Kidney (tissue), 14 donors: ENCODE results near the gene PRSS1. TPM values are rescaled to one million over a fixed set of nuclear protein-coding genes. Genes with fewer than 3 reads are reported as not detected.

Source experiments
- DNase-seq, 5 donors: peaks; one replicate each; pipeline ENCODE4 v3.0.0-alpha.2; 2013 to 2020
- FAIRE-seq: peaks from 2 replicates; lab custom pipeline; 2012; peaks lifted over from hg19 to GRCh38; lab: Jason Lieb, UNC
- H3K27ac ChIP-seq, 2 donors: one replicate each; pipeline ENCODE4 v1.7.0; 2013; ENCODE audit warnings: low read depth in 2 of 2, low read length in 2 of 2, inconsistent platforms in 1 of 2
- H3K27me3 ChIP-seq: one replicate; pipeline ENCODE4 v1.7.1; 2013; ENCODE audit warnings: low read length, inconsistent platforms; ENCODE audit not compliant: control insufficient read depth, insufficient read depth
- H3K36me3 ChIP-seq, 3 donors: one replicate each; pipeline versions ENCODE4 v1.7.0 to v1.7.1; 2013; ENCODE audit warnings: low read length in 3 of 3, control low read depth in 1 of 3, inconsistent platforms in 1 of 3; ENCODE audit not compliant: insufficient read depth in 3 of 3, control insufficient read depth in 2 of 3
- H3K4me1 ChIP-seq, 3 donors: one replicate each; pipeline versions ENCODE4 v1.7.0 to v1.7.1; 2013; ENCODE audit warnings: low read length in 3 of 3, inconsistent platforms in 1 of 3, low read depth in 1 of 3; ENCODE audit not compliant: control insufficient read depth in 2 of 3, insufficient read depth in 2 of 3
- H3K4me3 ChIP-seq, 3 donors: one replicate each; pipeline versions ENCODE4 v1.7.0 to v1.8.1; 2013; ENCODE audit warnings: low read length in 3 of 3, control low read depth in 1 of 3, inconsistent platforms in 1 of 3
- H3K9ac ChIP-seq, 3 donors: one replicate each; pipeline versions ENCODE4 v1.7.0 to v1.7.1; 2013; ENCODE audit warnings: low read length in 3 of 3, control low read depth in 1 of 3, inconsistent platforms in 1 of 3
- H3K9me3 ChIP-seq, 3 donors: one replicate each; pipeline versions ENCODE4 v1.7.0 to v1.7.1; 2013; ENCODE audit warnings: low read length in 3 of 3, control low read depth in 1 of 3, inconsistent platforms in 1 of 3; ENCODE audit not compliant: control insufficient read depth in 2 of 3, insufficient read depth in 1 of 3
- intact Hi-C: fragments of 100-400 bp; cut with DNase I; formaldehyde crosslinking; loops from one replicate; pipeline ENCODE4 v1.11.1; 2022
- polyA plus RNA-seq: library from polyadenylated mRNA; stranded (reverse); fragments of 350-450 nt; fragmentation: Illumina TruSeq; extraction: RNeasy Lipid Tissue Mini Kit (QIAGEN cat#74804); gene quantifications from one replicate; pipeline ENCODE4 v1.2.3, GENCODE V29; 2014; ENCODE audit warnings: low read depth, low replicate concordance; ENCODE audit not compliant: insufficient read depth
- total RNA-seq: library from RNA; stranded (reverse); fragmentation: NEBNext Ultra II Directional; extraction: Animal tissue kit (Norgen Biotek cat#: 25700); gene quantifications from one replicate; pipeline ENCODE4 v1.2.1, GENCODE V29; 2021
- TF ChIP-seq, protein P1 (sequence below): IDR thresholded peaks from 3 replicates; pipeline ENCODE4 v1.5.1; 2012; ENCODE audit warnings: mild to moderate bottlenecking, moderate library complexity, borderline replicate concordance; ENCODE audit not compliant: insufficient read depth; ENCODE audit errors: extremely low read depth
- donor health status: control.
- donor health status: control.
- donor health status: control.
- donor health status: control.
- donor health status: control.
- donor health status: DM: yes; HTN: yes; CAD: no.
- donor health status: Normal renal cell carcinoma (clear cell type).

PRSS1 gene
- total and polyA plus RNA-seq, 2 donors from 2014 or later, result not detected

DNA sequence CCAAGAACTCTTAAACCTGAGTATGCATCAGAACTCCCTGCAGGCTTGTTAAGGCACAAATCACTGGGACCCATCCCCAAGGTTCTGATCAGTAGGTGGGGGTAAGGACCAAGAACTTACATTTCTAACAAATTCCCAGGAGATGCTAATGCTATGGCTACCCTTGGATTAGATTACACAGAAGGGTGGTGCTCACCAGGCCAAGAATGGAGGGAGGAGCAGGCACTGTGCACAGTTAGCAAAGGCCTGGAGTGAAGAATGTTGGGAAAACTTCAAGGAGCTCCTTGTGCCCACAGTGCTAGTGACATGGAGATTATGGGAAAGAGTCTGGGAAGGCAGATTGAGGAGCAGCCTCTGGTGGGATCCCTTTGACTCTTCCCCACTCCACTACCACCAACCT lies 23.4 kb downstream of the PRSS1 start:
- Histone ChIP-seq H3K36me3 (no peaks in the 10 kb centered on the region), H3K27me3 (no peaks in the 10 kb centered on the region), H3K9ac (no peak overlapping the region), H3K4me3 (no peak overlapping the region), H3K9me3 (no peaks in the 10 kb centered on the region), H3K4me1 (peaks cover 0 to 5% (median 0%) of the 10 kb centered on the region in 3 donors), H3K27ac (no peak overlapping the region)
- DNase-seq (no peak), FAIRE-seq (no peak)
- TF ChIP-seq, protein P1, sequence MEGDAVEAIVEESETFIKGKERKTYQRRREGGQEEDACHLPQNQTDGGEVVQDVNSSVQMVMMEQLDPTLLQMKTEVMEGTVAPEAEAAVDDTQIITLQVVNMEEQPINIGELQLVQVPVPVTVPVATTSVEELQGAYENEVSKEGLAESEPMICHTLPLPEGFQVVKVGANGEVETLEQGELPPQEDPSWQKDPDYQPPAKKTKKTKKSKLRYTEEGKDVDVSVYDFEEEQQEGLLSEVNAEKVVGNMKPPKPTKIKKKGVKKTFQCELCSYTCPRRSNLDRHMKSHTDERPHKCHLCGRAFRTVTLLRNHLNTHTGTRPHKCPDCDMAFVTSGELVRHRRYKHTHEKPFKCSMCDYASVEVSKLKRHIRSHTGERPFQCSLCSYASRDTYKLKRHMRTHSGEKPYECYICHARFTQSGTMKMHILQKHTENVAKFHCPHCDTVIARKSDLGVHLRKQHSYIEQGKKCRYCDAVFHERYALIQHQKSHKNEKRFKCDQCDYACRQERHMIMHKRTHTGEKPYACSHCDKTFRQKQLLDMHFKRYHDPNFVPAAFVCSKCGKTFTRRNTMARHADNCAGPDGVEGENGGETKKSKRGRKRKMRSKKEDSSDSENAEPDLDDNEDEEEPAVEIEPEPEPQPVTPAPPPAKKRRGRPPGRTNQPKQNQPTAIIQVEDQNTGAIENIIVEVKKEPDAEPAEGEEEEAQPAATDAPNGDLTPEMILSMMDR, result no peak
- intact Hi-C loops, result loop anchor here (10.0 kb wide), 1 partner anchor 68 kb away; no protein-coding TSS in a partner anchor

DNA sequence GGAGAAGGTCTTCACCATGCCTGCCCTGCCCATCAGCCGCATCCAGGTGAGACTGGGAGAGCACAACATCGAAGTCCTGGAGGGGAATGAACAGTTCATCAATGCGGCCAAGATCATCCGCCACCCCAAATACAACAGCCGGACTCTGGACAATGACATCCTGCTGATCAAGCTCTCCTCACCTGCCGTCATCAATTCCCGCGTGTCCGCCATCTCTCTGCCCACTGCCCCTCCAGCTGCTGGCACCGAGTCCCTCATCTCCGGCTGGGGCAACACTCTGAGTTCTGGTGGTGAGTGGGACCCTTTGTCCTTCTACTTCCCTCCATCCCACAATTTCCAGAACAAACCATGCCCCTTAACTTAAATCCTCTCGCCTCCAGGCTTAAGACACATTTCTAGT lies 24.0 kb downstream of the PRSS1 start:
- intact Hi-C loops, result loop anchor here (10.0 kb wide), 1 partner anchor 68 kb away; no protein-coding TSS in a partner anchor
- peaks cover 0 to 5% (median 0%) of the 10 kb centered on the region in 3 donors for H3K4me1 ChIP-seq
- no peaks in the 10 kb centered on the region for H3K27me3 ChIP-seq
- H3K27ac ChIP-seq, result no peak overlapping the region
- DNase-seq (no peak), FAIRE-seq (no peak)
- H3K4me3 ChIP-seq, result no peak overlapping the region
- no peaks in the 10 kb centered on the region for H3K36me3 ChIP-seq
- TF ChIP-seq, protein P1, result no peak
- no peak overlapping the region for H3K9ac ChIP-seq
- H3K9me3 ChIP-seq, result no peaks in the 10 kb centered on the region

DNA sequence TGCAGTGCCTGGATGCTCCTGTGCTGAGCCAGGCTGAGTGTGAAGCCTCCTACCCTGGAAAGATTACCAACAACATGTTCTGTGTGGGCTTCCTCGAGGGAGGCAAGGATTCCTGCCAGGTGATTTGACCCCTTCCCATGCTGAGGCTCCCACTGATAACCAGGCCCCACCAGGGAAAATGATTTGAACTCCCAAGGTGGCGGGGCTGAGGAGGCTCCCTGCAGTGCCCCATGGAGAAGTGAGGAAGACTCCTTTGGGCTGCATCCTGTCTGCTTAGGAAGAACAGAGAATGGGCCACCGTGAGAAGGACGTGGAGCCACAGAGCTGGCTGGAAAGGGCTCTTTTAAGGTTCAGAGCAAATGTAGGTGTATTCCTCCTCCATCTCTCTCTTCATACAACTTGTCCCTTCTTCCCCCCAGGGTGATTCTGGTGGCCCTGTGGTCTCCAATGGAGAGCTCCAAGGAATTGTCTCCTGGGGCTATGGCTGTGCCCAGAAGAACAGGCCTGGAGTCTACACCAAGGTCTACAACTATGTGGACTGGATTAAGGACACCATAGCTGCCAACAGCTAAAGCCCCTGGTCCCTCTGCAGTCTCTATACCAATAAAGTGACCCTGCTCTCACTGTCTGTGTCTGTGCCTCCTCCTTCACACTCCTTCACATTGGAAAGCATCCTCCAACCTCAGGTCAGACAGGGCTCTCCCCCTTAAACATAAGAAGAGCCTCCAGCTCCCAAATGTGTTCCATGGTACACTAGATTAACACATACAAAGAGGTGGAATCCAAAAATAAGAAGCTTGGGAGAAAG lies 24.9 kb downstream of the PRSS1 start:
- H3K27ac ChIP-seq, result no peak overlapping the region
- no peaks in the 10 kb centered on the region for H3K27me3 ChIP-seq
- FAIRE-seq (no peak), DNase-seq (no peak)
- no peaks in the 10 kb centered on the region for H3K36me3 ChIP-seq
- intact Hi-C loops, result loop anchor here (10.0 kb wide), 1 partner anchor 69 kb away; no protein-coding TSS in a partner anchor
- H3K4me1 ChIP-seq, result peaks cover 0 to 5% (median 0%) of the 10 kb centered on the region in 3 donors
- no peaks in the 10 kb centered on the region for H3K9me3 ChIP-seq
- H3K4me3 ChIP-seq, result no peak overlapping the region
- no peak overlapping the region for H3K9ac ChIP-seq
- TF ChIP-seq, protein P1, result no peak
